Large intestine (tissue), 3 donors: ENCODE data around the gene ANO2. TPM values are rescaled to one million over a fixed set of nuclear protein-coding genes. Genes with fewer than 3 reads are reported as not detected.

ENCODE experiments used
- DNase-seq, 2 donors: peaks; one replicate each; pipeline versions ENCODE4 v3.0.0 to v3.0.0-alpha.2; 2013
- H3K27ac ChIP-seq: one replicate; pipeline ENCODE4 v1.5.1; 2013; ENCODE audit warnings: low read length
- H3K27me3 ChIP-seq: 2 replicates; pipeline ENCODE4 v1.6.1; 2013; ENCODE audit warnings: low read length; ENCODE audit not compliant: control insufficient read depth, insufficient read depth
- H3K36me3 ChIP-seq: 2 replicates; pipeline ENCODE4 v1.6.1; 2013; ENCODE audit warnings: low read length; ENCODE audit not compliant: control insufficient read depth, insufficient read depth
- H3K4me1 ChIP-seq: one replicate; pipeline ENCODE4 v1.6.1; 2013; ENCODE audit warnings: low read length; ENCODE audit not compliant: control insufficient read depth, insufficient read depth
- H3K4me3 ChIP-seq: one replicate; pipeline ENCODE4 v1.5.1; 2013; ENCODE audit warnings: low read length
- H3K9me3 ChIP-seq: one replicate; pipeline ENCODE4 v1.6.1; 2013; ENCODE audit warnings: mild to moderate bottlenecking, low read depth, low read length, moderate library complexity; ENCODE audit not compliant: control insufficient read depth
- WGBS: methylation state at CpG from one replicate; pipeline ENCODE4 v1.1.5; 2013; ENCODE audit warnings: low lambda C conversion rate; ENCODE audit not compliant: insufficient coverage; 5-methylcytosine and 5-hydroxymethylcytosine counted together
- polyA plus RNA-seq: library from polyadenylated mRNA; unstranded; fragments of 120-200 nt; gene quantifications from one replicate; pipeline ENCODE4 v1.2.1, GENCODE V29; 2013

ANO2 gene
- polyA plus RNA-seq, 1 donor: 2.7 TPM

- no CpG with 5 or more reads among the region's 5 CpGs for whole genome bisulfite sequencing
- H3K4me3 ChIP-seq: no peak overlapping the region
- no peak for DNase-seq
- no peaks in the 10 kb centered on the region for H3K9me3 ChIP-seq
- no peak overlapping the region for H3K27ac ChIP-seq
- H3K36me3 ChIP-seq: no peaks in the 10 kb centered on the region
- peaks cover 6% of the 10 kb centered on the region for H3K27me3 ChIP-seq
- no peaks in the 10 kb centered on the region for H3K4me1 ChIP-seq
Observed at GRCh38 chr12:5631497-5631896, 313.6 kb downstream of the ANO2 start.

GRCh38 chr12:5630726-5631125 lies 314.3 kb downstream of the ANO2 start:
- H3K36me3 ChIP-seq: no peaks in the 10 kb centered on the region
- no peaks in the 10 kb centered on the region for H3K9me3 ChIP-seq
- H3K27ac ChIP-seq: no peak overlapping the region
- no peaks in the 10 kb centered on the region for H3K4me1 ChIP-seq
- no peak for DNase-seq
- peaks cover 6% of the 10 kb centered on the region for H3K27me3 ChIP-seq
- no CpG with 5 or more reads among the region's 4 CpGs for WGBS
- no peak overlapping the region for H3K4me3 ChIP-seq

- DNase-seq: no peak
- no peaks in the 10 kb centered on the region for H3K4me1 ChIP-seq
- no CpG with 5 or more reads among the region's 8 CpGs for WGBS
- no peaks in the 10 kb centered on the region for H3K36me3 ChIP-seq
- no peaks in the 10 kb centered on the region for H3K9me3 ChIP-seq
- H3K4me3 ChIP-seq: no peak overlapping the region
- H3K27me3 ChIP-seq: no peaks in the 10 kb centered on the region
- H3K27ac ChIP-seq: no peak overlapping the region
Observed at GRCh38 chr12:5628501-5628900, 316.6 kb downstream of the ANO2 start.

- WGBS: no CpG with 5 or more reads among the region's 8 CpGs
- H3K27me3 ChIP-seq: no peaks in the 10 kb centered on the region
- H3K27ac ChIP-seq: no peak overlapping the region
- H3K4me3 ChIP-seq: no peak overlapping the region
- H3K4me1 ChIP-seq: no peaks in the 10 kb centered on the region
- no peak for DNase-seq
- no peaks in the 10 kb centered on the region for H3K36me3 ChIP-seq
- H3K9me3 ChIP-seq: no peaks in the 10 kb centered on the region
Observed at GRCh38 chr12:5627053-5627630, 317.9 kb downstream of the ANO2 start.

- no peak overlapping the region for H3K27ac ChIP-seq
- no peaks in the 10 kb centered on the region for H3K27me3 ChIP-seq
- DNase-seq: no peak
- WGBS: no CpG with 5 or more reads among the region's 7 CpGs
- H3K4me1 ChIP-seq: no peaks in the 10 kb centered on the region
- no peaks in the 10 kb centered on the region for H3K36me3 ChIP-seq
- no peaks in the 10 kb centered on the region for H3K9me3 ChIP-seq
- no peak overlapping the region for H3K4me3 ChIP-seq
Observed at GRCh38 chr12:5626151-5626550, 318.9 kb downstream of the ANO2 start.

- Histone ChIP-seq H3K36me3 (no peaks in the 10 kb centered on the region), H3K27ac (no peak overlapping the region), H3K9me3 (no peaks in the 10 kb centered on the region), H3K27me3 (no peaks in the 10 kb centered on the region), H3K4me1 (no peaks in the 10 kb centered on the region), H3K4me3 (no peak overlapping the region)
- DNase-seq: no peak
- 92% methylated on average over 6 of the region's 13 CpGs for WGBS
Observed at GRCh38 chr12:5624486-5625272, 320.4 kb downstream of the ANO2 start.

GRCh38 chr12:5623411-5623810 lies 321.6 kb downstream of the ANO2 start:
- H3K27ac ChIP-seq: no peak overlapping the region
- no peaks in the 10 kb centered on the region for H3K9me3 ChIP-seq
- no peak overlapping the region for H3K4me3 ChIP-seq
- no peaks in the 10 kb centered on the region for H3K27me3 ChIP-seq
- H3K36me3 ChIP-seq: no peaks in the 10 kb centered on the region
- 60% methylated on average over 1 of the region's 7 CpGs for WGBS
- DNase-seq: no peak
- H3K4me1 ChIP-seq: no peaks in the 10 kb centered on the region

- Histone ChIP-seq H3K27ac (no peak overlapping the region), H3K4me3 (no peak overlapping the region), H3K9me3 (no peaks in the 10 kb centered on the region), H3K36me3 (no peaks in the 10 kb centered on the region), H3K27me3 (no peaks in the 10 kb centered on the region), H3K4me1 (no peaks in the 10 kb centered on the region)
- no peak for DNase-seq
- no CpG with 5 or more reads among the region's 3 CpGs for WGBS
Observed at GRCh38 chr12:5622280-5622679, 322.8 kb downstream of the ANO2 start.

GRCh38 chr12:5621329-5621728 lies 323.7 kb downstream of the ANO2 start:
- H3K9me3 ChIP-seq: no peaks in the 10 kb centered on the region
- no CpG with 5 or more reads among the region's 9 CpGs for WGBS

GRCh38 chr12:5620896-5621295 lies 324.2 kb downstream of the ANO2 start:
- Histone ChIP-seq H3K27ac (no peak overlapping the region), H3K27me3 (no peaks in the 10 kb centered on the region), H3K9me3 (no peaks in the 10 kb centered on the region), H3K4me3 (no peak overlapping the region), H3K36me3 (no peaks in the 10 kb centered on the region), H3K4me1 (no peaks in the 10 kb centered on the region)
- no CpG with 5 or more reads among the region's 7 CpGs for WGBS
- DNase-seq: no peak

More at GRCh38 chr12:5621329-5621728, 323.7 kb downstream of the ANO2 start:
- no peaks in the 10 kb centered on the region for H3K27me3 ChIP-seq
- H3K4me3 ChIP-seq: no peak overlapping the region
- H3K27ac ChIP-seq: no peak overlapping the region
- DNase-seq: no peak
- H3K36me3 ChIP-seq: no peaks in the 10 kb centered on the region
- H3K4me1 ChIP-seq: no peaks in the 10 kb centered on the region

- no peaks in the 10 kb centered on the region for H3K27me3 ChIP-seq
- no peaks in the 10 kb centered on the region for H3K9me3 ChIP-seq
- H3K4me3 ChIP-seq: no peak overlapping the region
- H3K27ac ChIP-seq: no peak overlapping the region
- no peak for DNase-seq
- WGBS: 33% methylated on average over 1 of the region's 5 CpGs
- H3K36me3 ChIP-seq: no peaks in the 10 kb centered on the region
- H3K4me1 ChIP-seq: no peaks in the 10 kb centered on the region
Observed at GRCh38 chr12:5619628-5620027, 325.4 kb downstream of the ANO2 start.
